ENCODE measurements around the gene MRPL58.

Gene MRPL58

GRCh38 chr17:75046407-75047289, 34.2 kb downstream of the MRPL58 start, which contains the start of the genes ATP5PD and KCTD2:
TSS of gene ATP5PD (minus strand) at chr17:75046969. CDS start at chr17:75042650, 4,319 bp downstream.
TSS of gene KCTD2 (plus strand) at chr17:75047225. CDS start at chr17:75047251, 26 bp downstream.
- DNase-seq = peak; percentile 47 to 98 (median 93)

- DNase-seq = peak in 16 of 51 donors; percentile 17 to 58 (median 38)
Observed at GRCh38 chr17:75047398-75048098, 35.1 kb downstream of the MRPL58 start.

- peak in 11 of 51 donors; percentile 2 to 45 (median 26) for DNase-seq
Observed at GRCh38 chr17:75048249-75048878, 35.9 kb downstream of the MRPL58 start.

GRCh38 chr17:75049057-75049456, 36.6 kb downstream of the MRPL58 start:
- no peak for DNase-seq

GRCh38 chr17:75049706-75050105, 37.2 kb downstream of the MRPL58 start:
- no peak for DNase-seq

- DNase-seq = no peak
Observed at GRCh38 chr17:75051941-75052340, 39.5 kb downstream of the MRPL58 start.

- DNase-seq = peak in 21 of 51 donors; percentile 9 to 65 (median 26)
Observed at GRCh38 chr17:75059369-75060345, 47.2 kb downstream of the MRPL58 start.

- peak in 1 of 51 donors; percentile 31 for DNase-seq
Observed at GRCh38 chr17:75060434-75061054, 48.1 kb downstream of the MRPL58 start.

GRCh38 chr17:75061055-75061438, 48.6 kb downstream of the MRPL58 start:
- no peak for DNase-seq

- DNase-seq = no peak
Observed at GRCh38 chr17:75061618-75062017, 49.1 kb downstream of the MRPL58 start.

- peak in 4 of 51 donors; percentile 14 to 25 (median 21) for DNase-seq
Observed at GRCh38 chr17:75063201-75063600, 50.7 kb downstream of the MRPL58 start.

GRCh38 chr17:75063626-75064025, 51.2 kb downstream of the MRPL58 start:
- DNase-seq = no peak

- DNase-seq = no peak
Observed at GRCh38 chr17:75064040-75064439, 51.6 kb downstream of the MRPL58 start.

- no peak for DNase-seq
Observed at GRCh38 chr17:75064460-75064859, 52.0 kb downstream of the MRPL58 start.

GRCh38 chr17:75064867-75065561, 52.5 kb downstream of the MRPL58 start:
- DNase-seq = no peak

GRCh38 chr17:75065562-75066151, 53.2 kb downstream of the MRPL58 start:
- no peak for DNase-seq

GRCh38 chr17:75067856-75068255, 55.4 kb downstream of the MRPL58 start:
- no peak for DNase-seq

GRCh38 chr17:75068750-75069149, 56.3 kb downstream of the MRPL58 start:
- no peak for DNase-seq

GRCh38 chr17:75069783-75070182, 57.3 kb downstream of the MRPL58 start:
- DNase-seq = no peak
